HS-5 (cell line): ENCODE measurements around the gene TMEM144.
"Not testable (repeated sequence)": the region's sequence is repeated elsewhere in the genome, so short reads cannot be mapped to it uniquely, and the experiment has no call there.

Experiments used
- DNase-seq: peaks from one replicate; pipeline ENCODE4 v3.0.0-alpha.2; 2012; ENCODE audit warnings: low read depth

Gene TMEM144

DNA sequence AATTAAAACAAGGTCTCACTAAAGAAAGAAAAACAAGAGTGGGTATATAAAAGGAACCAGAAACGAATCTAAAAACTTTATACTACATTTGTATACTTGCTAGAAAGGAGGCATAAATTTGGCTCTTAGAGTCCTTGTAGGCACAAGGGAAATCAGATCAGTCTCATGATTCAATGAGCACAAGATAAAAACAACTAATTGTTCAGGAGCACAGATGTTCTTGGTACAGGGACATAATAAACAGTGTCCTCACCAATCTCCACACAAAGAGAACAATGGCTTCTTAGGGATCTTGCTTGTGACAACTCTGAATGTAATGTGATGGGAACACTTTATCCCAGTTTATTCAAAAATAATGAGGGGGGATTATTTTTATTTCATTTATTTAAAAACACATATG, 28.3 kb downstream of the TMEM144 start:
- DNase-seq, result no peak

DNA sequence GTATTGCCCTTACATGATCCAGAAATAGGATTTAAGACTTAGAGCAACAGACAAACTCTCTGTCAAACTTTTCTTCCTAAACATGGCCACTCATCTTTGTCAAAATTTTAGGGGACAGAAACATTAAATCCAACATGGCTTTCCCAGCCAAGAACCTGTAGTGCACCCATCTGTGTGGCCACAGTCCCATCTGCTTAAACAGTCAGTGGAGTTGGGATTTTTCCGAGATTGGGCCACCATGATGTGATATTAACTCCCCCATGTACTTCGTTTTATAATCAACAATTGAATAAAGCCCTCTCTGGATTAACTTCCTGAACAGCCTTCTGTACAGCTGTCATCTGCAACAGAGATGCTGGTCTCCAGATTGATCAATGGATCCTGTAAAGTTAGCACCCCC, 28.9 kb downstream of the TMEM144 start:
- no peak for DNase-seq

DNA sequence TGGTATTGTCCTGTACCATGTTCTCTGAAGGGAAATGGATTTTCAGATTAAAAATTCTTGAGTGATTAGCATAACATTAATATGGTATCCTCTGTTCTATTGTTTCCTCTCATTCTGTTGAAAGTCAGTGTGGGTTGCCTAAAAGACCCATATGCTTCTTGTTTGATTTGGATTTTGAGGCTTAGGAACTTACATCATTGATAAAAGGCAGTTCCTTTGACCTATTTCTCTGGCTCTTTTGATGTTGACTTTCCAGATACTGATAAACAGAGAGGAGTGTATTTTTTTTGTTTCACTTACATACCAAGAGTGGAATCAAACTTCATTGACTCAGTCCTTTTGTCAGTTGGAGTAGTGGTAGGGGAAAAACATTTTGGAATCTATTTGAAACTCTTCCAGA, 32.8 kb downstream of the TMEM144 start:
- DNase-seq, result no peak

DNA sequence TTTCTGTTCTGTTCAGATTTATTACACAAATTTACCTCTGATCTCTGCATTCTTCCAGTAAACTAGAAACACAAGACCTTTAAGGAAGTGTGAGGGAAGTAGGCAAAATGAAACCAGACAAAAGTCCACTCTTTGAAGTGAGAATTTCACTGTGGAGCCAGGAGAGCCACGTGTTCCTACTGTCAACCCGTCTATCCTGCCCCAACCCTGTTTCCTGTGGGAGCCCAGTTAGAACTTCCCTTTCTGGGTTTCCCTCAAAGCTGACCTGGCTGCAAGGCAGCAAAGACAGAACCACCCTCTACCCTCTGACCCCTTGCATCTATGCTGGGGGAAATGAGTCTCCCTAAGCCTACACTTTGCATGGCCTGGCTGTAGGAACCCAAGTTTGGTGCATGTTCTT, 40.0 kb downstream of the TMEM144 start:
- DNase-seq, result no peak

DNA sequence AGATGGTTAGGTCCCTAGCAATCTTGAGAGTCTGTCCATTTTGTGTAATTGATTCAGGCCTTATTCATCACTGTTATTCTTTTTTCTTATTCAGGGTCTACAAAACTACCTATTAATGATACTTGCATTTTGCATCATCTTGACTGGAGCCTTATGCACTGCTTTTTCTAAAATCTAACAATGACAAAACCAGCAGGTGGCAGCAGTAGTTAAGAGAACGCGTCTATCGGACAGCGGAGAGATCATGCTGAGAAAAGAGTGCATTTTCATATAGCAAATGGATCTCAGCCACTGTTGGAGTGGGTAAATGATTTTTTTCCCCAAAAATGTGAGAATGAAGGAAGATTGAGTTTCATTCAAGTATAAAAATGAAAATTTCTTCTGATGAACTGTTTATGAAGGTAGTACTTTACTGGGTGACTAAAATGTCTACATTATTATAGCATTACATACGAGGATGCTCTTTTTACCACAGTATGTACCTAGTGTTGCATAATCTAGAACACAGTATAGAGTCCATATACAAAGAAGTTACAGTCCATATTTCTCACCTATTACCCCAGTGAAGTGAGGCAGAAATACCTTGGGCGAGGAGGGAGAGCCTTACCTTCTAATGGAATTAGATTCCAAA, 43.2 kb downstream of the TMEM144 start:
- DNase-seq, result peak; percentile 15

DNA sequence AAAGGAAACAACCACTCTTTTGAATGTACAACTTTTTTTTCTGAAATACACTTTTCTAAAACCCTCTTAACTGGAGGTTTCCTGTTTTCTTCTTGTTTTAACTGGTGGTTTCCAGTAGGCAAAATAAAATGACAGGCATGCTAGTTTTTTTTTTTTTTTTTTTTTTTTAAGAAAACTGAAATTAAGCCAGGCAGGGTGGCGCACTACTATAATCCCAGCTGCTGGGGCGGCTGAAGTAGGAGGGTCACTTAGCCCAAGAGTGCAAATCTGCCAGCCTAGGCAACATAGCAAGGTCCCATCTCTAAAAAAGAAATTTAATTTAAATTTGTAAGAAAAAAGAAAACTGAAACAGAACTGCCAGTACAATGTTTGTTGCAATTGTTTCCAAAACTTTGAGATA, 44.0 kb downstream of the TMEM144 start:
- DNase-seq, result no peak

DNA sequence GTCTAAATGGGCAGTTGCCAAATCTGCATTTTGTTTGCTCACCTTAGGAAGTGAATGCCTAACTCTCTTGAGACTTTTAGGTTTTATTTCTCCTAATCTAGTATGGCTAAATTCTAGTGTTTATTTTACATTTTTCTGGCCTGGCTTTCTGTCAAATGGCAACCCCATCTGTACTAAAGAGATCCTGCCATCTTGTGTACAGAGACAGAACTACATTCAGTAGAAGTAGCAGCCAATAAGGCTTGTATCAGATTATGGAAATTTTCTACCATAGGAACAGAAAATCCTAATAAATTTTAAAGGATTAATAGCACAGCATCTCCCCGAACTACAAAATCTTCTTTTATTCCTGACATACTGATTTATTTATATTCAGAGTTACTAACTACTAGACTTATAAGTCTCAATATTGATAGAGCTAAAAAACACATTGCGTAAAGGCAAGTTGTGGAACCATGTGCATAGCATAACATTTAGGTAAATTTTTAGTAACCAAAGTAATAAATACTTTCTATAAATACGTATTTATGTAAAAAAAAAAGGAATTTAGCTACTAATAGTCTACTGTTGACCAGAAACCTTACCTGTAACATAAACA, 45.5 kb downstream of the TMEM144 start:
- DNase-seq, result peak; percentile 22

DNA sequence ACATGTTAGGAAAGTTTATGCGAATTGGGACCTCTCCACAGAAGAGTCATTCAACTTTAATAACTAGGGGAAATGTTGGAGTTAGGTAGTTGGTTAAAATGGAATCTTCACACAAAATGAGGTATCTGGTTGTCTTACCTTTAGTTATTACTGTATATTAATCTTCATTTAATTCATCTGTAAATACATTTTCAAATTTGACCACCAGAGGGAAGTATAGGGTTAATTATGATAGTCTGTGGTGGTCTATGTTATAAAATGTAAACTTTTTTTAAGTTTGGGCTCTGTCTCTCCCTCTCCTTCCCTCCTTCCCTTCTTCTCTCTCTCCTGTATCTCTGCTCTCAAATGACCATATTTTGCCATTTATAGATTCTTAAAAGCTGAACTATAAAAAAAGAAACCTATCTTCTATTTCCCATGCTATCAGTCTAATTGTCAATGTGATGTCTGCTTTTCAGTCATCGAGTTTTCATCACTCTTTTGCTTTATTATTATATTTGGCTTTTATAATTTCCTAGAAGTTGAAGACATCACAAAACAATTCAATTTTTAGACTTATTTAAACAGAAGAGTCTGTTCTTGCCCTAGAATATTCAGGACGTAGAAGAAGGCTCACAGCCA, 49.8 kb downstream of the TMEM144 start:
- DNase-seq, result no peak

DNA sequence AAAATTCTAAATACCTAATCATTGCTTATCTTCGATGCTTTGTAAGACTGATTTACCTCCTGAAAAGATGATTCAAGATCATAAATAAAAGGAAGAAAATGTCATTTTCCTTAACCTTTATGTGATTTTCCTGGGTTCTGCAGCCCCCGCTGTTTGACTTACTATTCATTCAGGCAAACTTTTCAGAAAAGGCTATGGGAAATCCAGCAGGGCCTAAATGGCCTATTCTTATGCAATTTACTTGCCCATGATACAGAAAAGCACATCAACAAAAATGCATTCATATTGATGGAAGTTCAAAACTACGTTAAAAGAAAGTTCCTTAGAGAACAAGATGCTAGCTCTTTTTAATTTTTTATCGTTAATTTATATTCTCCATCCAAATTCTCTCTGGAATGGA, 51.2 kb downstream of the TMEM144 start:
- DNase-seq, result no peak

DNA sequence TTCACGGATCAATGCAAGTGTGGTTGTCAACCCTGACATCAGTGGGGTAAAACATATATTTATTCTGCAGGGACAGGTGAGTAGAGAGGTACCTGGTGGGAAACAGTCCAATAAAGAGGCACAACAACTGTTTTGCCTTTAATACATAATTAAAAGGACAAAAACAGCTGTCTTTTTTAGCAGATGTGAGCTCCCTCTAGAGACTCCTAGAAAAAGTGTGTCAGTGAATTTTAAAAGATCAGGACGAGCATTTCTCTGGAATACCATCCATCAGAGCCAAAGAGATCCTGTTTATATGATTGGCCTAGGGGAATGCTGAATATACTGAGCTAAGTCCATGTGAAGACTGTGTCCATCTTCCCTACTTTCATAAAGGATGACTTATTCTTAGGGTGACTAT, 58.3 kb downstream of the TMEM144 start:
- no peak for DNase-seq

DNA sequence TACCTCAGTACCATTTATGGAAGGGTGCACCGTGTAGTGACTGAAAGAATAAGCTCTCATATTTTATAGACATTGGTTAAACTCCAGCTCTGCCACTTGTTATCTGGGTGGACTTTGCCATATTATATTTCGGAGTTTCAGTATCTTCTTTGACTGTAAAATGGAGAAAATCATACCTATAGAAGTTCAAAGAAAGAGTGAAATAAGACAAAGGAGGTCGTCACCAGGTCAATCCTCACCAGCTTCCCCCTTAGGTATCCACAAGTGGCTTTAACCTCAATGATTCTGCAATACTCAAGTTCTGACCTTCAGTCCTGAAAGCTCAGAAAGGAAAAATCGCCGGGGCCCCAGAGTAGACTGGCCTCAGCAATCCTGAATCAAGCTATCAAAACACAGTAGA, 64.3 kb downstream of the TMEM144 start:
- no peak for DNase-seq

DNA sequence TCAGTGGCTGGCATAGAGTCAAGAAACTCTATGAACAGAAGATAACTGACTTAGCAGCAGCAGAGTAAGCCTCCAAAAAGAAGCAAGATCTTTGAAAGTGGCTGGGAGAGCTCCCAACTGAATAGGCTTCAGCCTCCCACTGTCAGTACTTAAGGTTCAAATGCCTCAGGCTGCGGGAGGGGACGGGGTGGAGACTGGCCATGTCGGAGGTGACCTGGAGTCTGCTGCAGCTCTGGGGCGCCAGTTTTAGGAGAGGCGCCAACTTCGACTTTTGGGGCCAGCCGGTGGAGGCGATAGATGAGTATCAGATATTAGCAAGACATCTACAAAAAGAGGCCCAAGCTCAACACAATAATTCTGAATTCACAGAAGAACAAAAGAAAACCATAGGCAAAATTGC, 67.3 kb downstream of the TMEM144 start:
- DNase-seq, result no peak

DNA sequence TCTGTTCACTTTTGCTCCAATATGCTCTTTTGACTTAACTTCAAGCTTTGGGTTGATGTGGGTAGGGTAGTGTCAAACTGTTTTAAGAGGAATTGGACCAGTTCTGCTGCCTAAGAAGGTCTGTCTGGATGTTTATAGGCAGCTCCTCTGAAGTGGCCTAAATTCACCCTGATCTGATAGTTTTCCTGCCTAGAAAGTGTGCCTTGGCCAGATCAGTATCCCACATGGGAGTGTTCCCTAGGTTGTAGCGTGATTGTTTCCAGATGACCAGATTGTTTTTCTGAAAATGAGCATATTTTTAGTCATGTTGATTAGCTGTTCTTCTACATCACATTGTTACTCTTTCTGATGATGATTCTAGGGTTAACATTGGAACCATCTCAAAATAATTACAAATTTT, 68.8 kb downstream of the TMEM144 start:
- DNase-seq, result not testable (repeated sequence)

DNA sequence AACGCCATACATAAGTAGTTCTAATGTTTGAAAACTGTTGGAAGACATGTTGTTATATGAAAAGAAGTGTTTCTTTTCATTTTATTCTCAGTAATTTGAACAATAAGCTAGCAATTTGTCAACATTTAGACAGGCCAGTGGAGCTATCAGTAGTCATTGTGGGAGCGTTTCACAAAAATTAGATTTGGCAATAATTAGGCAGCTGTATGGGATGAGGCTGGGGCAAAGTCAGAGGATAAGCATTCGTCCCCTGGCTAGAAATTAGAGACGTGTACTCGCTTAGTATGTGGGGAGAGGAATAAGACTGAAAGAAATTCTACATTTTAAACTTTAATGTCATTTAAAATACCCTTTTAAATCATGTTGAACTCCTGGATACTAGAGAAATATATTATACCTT, 70.6 kb downstream of the TMEM144 start:
- no peak for DNase-seq

DNA sequence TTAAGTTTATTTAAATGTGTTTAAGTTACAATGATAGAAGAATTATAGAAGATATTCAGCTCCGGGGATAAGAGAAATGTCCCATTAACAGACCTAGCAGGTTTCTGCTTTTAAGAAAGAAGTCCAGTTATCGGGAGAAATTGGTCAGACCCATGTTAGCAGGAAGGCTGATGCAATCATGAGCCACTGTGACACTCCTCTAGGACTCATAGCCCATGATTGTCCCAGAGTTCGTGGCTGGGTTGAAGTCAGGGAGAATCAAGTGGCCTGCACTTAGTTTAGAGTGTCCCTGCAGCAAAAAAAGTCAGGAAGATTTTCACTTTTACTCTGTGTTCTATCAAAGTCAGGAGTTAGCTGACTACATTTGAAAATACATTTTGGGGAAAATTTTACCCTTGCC, 72.0 kb downstream of the TMEM144 start:
- no peak for DNase-seq

DNA sequence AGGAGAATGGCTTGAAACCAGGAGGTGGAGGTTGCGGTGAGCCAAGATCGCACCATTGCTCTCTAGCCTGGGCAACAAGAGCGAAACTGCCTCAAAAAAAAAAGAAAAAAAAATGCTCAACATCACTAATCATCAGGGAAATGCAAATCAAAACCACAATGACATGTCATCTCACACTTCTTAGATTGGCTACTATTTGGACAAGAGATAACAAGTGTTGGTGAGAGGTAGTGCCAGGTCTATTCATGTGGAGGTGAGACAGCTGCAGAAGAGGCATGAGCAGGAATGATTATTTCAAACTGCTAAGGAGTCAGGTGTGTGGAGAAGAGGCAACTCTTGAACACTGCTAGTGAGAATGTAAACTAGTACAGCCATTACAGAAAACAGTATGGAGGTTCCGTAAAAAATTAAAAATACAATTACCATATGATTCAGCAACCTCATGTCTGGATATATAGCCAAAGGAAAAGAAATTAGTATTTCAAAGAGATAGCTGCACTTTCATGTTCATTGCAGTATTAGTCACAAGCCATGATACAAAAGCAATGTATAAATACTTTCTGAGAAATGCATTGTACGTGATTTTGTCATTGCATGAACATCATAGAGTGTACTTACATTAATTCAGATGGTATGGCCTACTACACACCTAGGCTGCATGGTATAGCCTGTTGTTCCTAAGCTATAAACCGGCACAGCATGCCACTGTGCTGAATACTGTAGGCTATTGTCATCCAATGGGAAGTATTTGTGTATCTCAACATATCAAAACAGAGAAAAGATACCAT, 75.3 kb downstream of the TMEM144 start:
- DNase-seq, result no peak

DNA sequence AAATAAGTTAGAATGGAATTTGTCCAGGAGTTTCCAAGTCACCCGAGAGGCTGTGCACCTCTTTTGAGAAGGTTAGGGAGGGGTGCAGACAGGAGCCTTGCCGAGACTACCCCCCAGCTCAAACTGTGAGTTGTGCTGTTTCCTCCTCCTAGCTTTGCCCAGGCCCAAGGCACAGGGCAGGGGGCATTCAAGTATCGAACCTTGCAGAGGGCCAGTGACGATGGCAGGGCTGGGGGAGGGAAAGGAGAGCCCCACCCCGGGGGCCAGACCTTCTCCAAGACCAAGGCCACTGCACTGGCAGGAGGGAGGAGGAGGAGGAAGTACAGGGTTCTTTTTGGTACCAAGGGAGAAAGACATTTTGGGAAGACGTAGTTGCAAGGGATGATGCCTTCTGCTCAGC, 80.6 kb downstream of the TMEM144 start:
- DNase-seq, result no peak

DNA sequence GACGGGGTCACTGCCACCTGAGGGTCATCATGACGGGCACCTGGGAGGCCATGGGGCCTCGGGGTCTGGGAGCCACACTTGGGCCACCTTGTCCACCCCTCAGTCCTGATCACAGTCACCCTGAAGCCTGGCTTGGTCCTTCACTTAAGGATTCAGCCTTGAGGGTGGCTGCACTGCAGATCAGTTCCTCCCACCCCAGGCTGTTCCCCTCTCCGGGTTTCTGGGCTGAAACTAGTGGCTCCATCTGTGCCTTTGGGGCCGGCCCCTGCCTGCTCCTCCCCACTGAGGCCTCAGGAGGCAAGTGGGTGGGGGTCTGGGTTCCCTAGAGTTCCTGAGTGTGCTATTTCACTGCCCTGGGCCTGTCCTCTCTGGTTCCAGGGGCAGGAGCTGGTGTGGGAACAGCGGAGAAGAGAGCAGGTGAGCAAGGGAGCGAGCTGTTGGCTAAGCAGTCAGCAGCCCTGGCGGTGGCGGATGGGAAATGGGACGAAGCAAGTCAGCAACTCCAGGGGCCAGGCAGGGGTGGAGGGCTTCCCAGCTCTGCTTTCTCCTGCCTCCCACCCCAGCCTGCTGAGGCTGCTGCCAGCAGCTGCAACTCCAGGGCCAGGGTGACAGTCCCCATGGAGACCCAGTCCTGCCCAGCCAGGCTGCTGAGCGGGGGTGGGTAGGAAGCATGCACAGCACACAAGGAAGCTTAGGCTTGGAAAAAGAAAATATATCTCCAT, 81.2 kb downstream of the TMEM144 start:
- no peak for DNase-seq

DNA sequence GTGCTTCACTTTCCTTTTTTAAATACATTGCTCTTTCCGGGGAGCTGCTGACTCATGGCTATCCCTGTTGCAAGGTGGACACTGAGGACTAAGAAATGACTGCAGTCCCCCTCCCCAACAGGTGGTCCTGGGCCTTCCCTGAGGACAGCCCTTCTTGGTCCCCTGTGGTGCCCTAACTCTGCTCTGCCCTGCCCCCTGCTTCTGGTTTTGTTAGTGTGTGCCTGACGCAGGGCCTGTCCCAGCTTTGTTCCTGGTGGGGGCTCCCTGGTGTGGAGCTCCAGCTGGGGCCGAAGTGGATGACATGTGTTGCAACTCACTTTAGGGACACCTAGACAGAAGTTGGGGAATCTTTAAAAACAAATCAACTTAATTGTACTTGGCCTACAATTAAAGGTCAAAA, 81.9 kb downstream of the TMEM144 start:
- no peak for DNase-seq

DNA sequence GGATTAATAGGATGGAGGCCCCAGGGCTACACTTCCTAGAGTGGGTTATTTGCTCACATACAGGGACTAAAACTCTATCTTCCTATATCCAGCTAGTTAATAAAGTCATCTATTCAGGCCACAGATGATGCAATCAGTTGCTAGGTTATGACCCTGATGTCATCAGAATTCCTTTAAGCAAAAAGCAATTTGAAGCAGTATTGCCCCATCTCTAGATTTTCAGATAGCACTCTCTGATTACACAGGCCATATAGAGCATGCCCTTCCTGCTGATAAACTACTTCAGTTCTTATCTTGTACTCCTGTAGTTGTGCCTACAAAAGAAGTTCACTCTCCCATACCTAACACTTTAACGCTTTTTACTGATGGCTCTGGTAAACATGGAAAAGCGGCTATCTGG, 84.8 kb downstream of the TMEM144 start:
- no peak for DNase-seq

DNA sequence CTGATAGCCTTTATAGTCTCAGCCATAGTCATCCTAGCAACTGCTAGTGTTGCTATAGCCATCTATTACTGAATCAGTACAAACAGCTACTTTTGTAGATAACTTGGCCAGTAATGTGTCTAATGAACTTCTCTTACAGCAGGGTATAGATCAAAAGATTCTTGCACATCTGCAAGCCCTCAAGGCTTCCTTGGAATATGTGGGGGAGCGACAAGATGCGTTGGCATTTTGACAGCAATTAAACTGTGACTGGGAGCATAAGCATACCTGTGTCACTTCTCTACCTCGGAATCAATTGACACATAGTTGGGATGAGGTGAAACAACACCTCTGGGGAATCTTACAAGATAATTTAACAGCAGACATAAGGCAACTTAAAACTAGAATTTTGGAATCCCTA, 87.6 kb downstream of the TMEM144 start:
- DNase-seq, result no peak

DNA sequence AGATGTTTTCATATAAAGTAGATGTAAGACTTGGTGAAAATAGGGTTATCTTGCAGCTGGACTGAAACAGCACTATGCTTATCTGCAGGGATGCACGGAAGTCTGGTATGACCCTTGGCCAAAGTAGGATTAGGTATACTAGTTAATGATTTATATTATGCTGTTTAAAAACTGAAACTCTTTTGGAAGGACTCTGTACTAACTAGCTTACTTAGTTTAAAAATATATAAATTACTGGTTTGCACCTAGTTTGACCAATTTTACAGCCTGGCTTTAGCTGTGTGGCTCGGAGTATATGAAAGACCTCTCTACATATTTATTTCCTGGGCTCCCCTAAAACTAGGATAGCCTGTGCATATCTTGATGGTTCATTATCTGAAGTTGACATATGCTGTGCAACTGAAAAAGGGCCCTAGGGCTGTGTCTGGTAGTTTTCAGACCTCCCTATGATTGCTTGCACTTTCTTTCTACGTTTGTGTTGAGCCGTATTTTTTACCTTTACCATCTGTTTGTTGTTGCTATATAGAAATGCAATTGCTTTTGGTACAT, 89.2 kb downstream of the TMEM144 start:
- no peak for DNase-seq
